Activated CD8-positive, alpha-beta memory T cell treated with anti-CD3 and anti-CD28 coated beads for 4 hours (primary cell): ENCODE data around the gene GLRX5.

ENCODE experiments used
- DNase-seq, 2 donors: peaks; one replicate each; pipeline ENCODE4 v3.0.0-alpha.2; 2020; ENCODE audit warnings: low read depth in 2 of 2

GLRX5 gene

DNA sequence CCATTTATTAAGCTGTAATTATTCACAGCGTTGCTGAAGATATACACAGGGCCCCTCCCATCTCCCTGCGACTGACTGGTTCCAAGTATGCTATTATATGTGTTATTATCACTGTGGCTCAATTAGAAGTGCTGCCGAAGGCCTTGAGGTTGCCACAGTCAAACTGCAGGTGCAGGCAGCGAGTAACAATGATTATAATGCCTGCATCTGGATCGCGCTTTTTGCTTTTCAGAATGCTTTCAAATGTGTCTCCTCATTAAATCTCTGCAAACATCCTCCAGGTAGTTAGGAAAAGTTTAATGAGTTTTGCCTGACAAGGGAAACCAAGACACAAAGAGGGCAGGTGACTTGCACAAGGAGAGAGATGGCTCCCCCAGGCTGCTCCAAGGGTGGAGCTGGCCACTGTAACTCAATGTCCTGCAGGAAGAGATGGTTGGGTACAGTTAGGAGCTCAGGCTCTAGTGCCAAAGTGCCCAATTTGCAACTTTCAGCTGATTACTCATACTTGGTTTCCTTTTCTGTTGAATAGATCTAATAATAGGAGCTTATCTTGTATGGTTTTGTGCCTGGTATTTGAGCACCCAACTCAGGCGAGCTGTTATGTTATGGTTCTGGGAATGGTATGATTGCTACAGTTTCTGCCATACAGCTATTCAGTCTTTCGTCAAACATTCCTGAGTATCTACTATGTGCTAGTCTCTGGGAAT lies 16.7 kb upstream of the GLRX5 start:
- DNase-seq, result no peak

- peak; percentile 48 to 62 for DNase-seq
These were observed 15.2 kb upstream of the GLRX5 start for GRCh38 chr14:95519699-95520098.

- no peak for DNase-seq
These were observed 14.5 kb upstream of the GLRX5 start for GRCh38 chr14:95520346-95520745.

GRCh38 chr14:95521001-95521400 lies 13.8 kb upstream of the GLRX5 start:
- DNase-seq, result no peak

DNA sequence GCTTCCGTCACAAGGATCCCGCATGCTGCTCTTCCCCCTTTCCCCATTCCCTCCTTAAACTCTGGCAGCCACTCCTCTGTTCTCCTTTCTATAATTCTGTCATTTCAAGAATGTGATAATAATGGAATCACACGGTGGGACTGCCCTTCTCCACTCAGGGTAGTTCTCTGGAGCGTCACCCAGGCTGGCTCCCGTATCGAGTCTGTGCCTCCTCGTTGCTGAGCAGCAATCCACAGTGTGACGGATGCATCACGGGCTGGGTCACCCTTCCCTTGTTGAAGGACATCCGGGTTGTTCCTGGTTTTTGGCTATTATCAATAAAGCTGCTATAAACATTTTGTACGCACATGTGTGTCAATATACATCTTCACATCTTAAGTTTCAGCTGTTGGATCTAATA lies 12.7 kb upstream of the GLRX5 start:
- DNase-seq, result no peak

GRCh38 chr14:95522556-95522955 lies 12.3 kb upstream of the GLRX5 start:
- DNase-seq, result no peak

DNA sequence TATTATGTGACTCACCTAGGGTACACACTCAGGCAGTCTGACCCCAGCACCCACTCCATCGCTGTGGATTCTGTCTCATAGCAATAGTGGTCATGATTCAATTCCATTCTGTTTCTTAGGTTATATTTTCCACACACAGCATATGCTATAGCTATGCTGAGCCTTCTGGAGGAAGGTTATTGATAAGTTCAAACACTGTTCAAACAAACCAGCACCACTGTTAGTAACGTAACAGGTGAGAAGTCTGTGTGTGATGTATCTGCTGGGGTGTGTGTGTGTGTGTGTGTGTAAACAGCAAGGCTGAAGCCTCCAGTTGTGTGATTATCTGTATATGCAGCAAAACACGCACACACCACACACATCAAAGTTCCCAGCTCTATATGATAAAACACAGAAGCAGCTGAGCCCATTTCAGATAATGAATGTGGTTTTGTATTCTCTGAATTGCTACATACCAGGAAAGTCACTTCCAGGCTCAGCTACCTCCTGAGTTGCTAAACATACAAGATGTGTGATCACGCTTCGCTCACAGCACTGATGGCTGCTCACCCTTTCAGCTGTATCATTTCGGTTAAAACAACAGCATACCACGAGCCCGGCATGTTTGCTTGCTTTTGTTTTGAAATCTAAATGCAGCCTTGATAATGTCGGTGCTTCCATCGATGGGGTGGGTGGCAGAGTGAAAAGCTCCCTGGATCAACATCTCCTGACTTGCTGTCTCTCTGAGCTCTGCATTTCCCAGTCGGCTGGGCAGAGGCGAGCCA lies 11.6 kb upstream of the GLRX5 start:
- DNase-seq, result no peak

DNA sequence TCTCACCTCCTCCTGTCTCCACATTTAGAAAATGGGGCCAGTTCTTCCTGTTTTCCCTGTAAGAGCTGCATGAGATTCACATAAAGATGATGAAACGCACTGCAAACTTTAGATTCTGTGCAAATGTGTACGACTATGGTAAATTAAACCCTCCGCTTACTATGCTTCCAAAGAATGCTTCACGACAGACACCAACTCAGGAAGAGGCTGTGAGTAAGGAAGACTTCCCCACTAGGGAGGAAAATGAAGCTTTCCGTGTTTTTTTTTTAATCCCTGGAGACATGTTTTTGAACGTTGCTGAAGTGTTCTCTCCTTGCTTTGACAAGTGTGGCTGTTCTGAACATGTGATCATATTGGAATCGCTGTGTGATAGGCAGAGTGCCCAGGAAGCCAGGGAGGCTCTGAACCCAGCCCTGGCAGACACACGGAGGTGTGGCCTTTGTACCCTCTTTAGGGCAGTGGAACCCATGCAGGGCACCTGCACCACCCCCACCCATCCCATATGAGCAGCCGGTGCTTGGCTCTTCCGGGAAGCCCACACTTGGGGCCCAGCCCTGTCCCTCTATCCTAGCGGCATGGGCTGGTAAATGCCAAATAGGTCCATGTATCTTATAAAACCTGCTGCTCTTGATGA lies 10.9 kb upstream of the GLRX5 start:
- no peak for DNase-seq

DNA sequence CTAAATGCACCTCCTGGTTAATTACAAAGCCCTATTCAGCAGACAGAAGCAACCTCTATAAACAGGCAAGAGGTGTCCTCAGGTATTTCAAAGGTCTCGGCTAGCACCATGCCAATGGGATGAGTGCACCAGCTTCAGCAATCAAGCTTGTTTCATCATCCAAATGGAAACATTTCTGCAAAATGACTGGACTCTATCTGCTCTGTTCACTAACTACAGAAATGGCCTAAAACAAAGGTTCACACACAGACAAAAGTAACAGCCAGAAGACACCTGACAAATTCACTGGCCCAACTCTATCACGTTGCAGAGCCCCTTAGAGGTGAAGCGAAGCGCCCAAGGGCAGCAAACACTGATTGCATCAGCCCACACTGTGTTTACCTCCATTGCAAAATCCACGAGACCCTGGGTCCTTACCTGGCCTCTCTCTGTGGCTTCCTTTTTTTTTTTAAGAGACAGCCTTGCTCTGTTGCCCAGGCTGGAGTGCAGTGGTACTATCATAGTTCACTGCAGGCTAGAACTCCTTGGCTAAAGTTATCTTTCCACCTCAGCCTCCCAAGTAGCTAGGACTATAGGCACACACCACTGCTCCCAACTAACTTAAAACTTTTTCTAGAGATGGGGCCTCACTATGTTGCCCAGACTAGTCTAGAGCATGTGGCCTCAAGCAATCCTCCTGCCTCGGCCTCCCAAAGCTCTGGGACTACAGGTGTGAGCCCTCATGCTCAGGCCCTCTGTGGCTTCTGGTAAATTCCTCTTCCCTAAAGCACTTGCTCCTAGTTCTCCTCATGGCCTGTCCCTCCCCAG lies 9.9 kb upstream of the GLRX5 start:
- DNase-seq, result no peak

DNA sequence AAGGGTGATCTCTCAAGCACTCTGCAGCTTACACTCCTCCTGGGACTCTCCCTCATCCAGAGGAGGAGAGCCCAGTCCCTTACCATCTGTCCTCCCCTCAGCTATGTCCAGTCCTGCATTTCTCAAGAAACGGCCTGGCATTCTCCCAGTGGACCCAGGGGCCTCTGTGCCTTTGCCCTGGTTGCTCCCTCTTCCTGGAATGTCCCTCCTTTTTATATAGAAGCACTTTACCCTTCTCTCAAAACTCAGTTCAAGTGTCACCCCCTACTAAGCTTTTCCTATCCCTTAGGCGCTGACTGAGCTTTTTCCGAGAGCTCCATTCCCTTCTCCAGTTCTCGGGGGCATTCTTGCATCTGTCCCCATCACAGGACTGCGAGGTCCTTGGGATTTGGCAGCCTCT lies 8.9 kb upstream of the GLRX5 start:
- DNase-seq, result no peak

- no peak for DNase-seq
These were observed 8.1 kb upstream of the GLRX5 start for GRCh38 chr14:95526483-95527386.

GRCh38 chr14:95527387-95528002 lies 7.4 kb upstream of the GLRX5 start:
- DNase-seq, result no peak

GRCh38 chr14:95529216-95529615 lies 5.6 kb upstream of the GLRX5 start:
- no peak for DNase-seq

- no peak for DNase-seq
These were observed 4.2 kb upstream of the GLRX5 start for GRCh38 chr14:95530473-95531276.

DNA sequence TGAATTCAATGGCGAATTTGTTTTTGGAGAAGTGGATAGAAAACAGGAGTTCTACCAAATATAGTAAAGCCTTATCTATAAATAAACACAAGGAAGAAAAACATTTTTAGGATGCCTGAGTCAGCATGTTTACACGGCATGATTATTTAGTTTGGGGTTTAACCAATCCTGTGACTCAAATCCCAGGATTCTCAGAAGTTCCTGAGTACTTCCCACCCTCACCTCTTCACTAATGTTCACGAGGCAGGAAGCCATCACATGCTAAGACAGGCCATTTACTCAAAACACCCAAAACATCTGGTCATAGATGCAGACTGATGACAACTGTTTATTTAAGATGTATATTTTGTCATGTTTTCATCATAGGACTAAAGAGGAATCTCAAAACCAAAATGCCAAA lies 3.4 kb upstream of the GLRX5 start:
- DNase-seq, result no peak

DNA sequence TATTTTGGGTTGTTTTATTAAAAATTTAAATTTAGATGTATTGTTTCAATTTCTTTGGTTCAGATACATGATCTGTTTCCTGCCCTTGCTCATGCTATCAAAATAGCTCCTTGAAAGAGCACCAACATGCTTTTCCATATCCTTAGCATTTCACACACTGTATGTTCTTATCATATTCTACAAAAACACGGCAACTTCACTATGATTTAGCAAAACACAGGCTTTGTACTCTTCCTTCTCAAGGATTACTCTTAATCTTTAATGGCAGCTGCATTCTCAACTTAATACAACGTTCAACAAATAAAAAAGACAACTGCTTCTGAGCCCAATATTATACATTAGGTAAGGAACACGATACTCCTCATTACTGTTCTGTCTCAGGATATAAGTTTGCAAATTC lies 2.9 kb upstream of the GLRX5 start:
- no peak for DNase-seq

- DNase-seq, result no peak
These were observed 1.4 kb upstream of the GLRX5 start for GRCh38 chr14:95533391-95533821.

- no peak for DNase-seq
These were observed 1.0 kb upstream of the GLRX5 start for GRCh38 chr14:95533822-95534221.

GRCh38 chr14:95535226-95536021 lies 574 bp downstream of the GLRX5 start:
- no peak for DNase-seq
